Measurements from ENCODE around the gene IRF4.

- no peak for TF ChIP-seq CTCF (IDR thresholded peaks at IDR 0.05)
- TF ChIP-seq POLR2A (IDR thresholded peaks at IDR 0.05): no peak
Observed at GRCh38 chr6:415087-415486, 23.5 kb downstream of the IRF4 start.

Data from body of pancreas (tissue), 4 donors.